ENCODE measurements around the gene SPTLC2. TPM values are rescaled to one million over a fixed set of nuclear protein-coding genes. Genes with fewer than 3 reads are reported as not detected.

Gene SPTLC2
- total RNA-seq, 1 donor from 2014 or later, result 13.5 TPM

Other genes starting within 250 kb of the SPTLC2 start
- 5.6 TPM for gene TMED8, start 239.5 kb downstream of the SPTLC2 start, total RNA-seq
- gene SAMD15, start 239.3 kb downstream of the SPTLC2 start, total RNA-seq, result 0.11 TPM
- gene NOXRED1, start 193.1 kb downstream of the SPTLC2 start, total RNA-seq, result not detected
- 12.5 TPM for gene VIPAS39, start 159.0 kb downstream of the SPTLC2 start, total RNA-seq
- 138 TPM for gene AHSA1, start 158.5 kb downstream of the SPTLC2 start, total RNA-seq
- gene ISM2, start 117.8 kb downstream of the SPTLC2 start, total RNA-seq, result not detected
- gene ALKBH1, start 91.4 kb upstream of the SPTLC2 start, total RNA-seq, result 8.3 TPM
- gene SLIRP, start 91.5 kb upstream of the SPTLC2 start, total RNA-seq, result 129 TPM
- 55.6 TPM for gene SNW1, start 144.5 kb upstream of the SPTLC2 start, total RNA-seq
- 7.2 TPM for gene ADCK1, start 183.5 kb upstream of the SPTLC2 start, total RNA-seq

Measured in cardiac septum (tissue), 1 donor.